ENCODE measurements around the gene C8A. TPM values are rescaled to one million over a fixed set of nuclear protein-coding genes. Genes with fewer than 3 reads are reported as not detected.
A peak's percentile ranks its signal among the peaks of the same experiment; 100 is the strongest.

Gene C8A
- not detected in 2 replicates for total RNA-seq

- DNase-seq, result no peak
Measured at GRCh38 chr1:56854521-56855099, at the start of gene C8A. TSS of gene C8A (plus strand) at chr1:56854797. CDS start at chr1:56854902, 105 bp downstream.

GRCh38 chr1:56806804-56807203 lies 47.8 kb upstream of the C8A start:
- DNase-seq, result no peak

- DNase-seq, result no peak
Measured at GRCh38 chr1:56808410-56808809, 46.2 kb upstream of the C8A start.

GRCh38 chr1:56811331-56811730 lies 43.3 kb upstream of the C8A start:
- DNase-seq, result no peak

GRCh38 chr1:56814205-56814604 lies 40.4 kb upstream of the C8A start:
- no peak for DNase-seq

- DNase-seq, result no peak
Measured at GRCh38 chr1:56816264-56816663, 38.3 kb upstream of the C8A start.

- no peak for DNase-seq
Measured at GRCh38 chr1:56816909-56817308, 37.7 kb upstream of the C8A start.

GRCh38 chr1:56817716-56818463 lies 36.7 kb upstream of the C8A start:
- DNase-seq, result no peak

GRCh38 chr1:56819387-56819899 lies 35.2 kb upstream of the C8A start, which contains the start of gene FYB2:
TSS of gene FYB2 (minus strand) at chr1:56819404. CDS start at chr1:56819290, 114 bp downstream.
- DNase-seq, result no peak

- peak; percentile 80 for DNase-seq
Measured at GRCh38 chr1:56820755-56821461, 33.7 kb upstream of the C8A start.

- peak; percentile 37 for DNase-seq
Measured at GRCh38 chr1:56821462-56821797, 33.2 kb upstream of the C8A start.

GRCh38 chr1:56824271-56824670 lies 30.3 kb upstream of the C8A start:
- DNase-seq, result no peak

- no peak for DNase-seq
Measured at GRCh38 chr1:56824938-56825337, 29.7 kb upstream of the C8A start.

GRCh38 chr1:56825436-56825835 lies 29.2 kb upstream of the C8A start:
- no peak for DNase-seq

GRCh38 chr1:56827711-56828110 lies 26.9 kb upstream of the C8A start:
- DNase-seq, result no peak

- DNase-seq, result no peak
Measured at GRCh38 chr1:56830052-56830451, 24.5 kb upstream of the C8A start.

- peak; percentile 90 for DNase-seq
Measured at GRCh38 chr1:56831871-56832693, 22.5 kb upstream of the C8A start.

GRCh38 chr1:56833088-56833487 lies 21.5 kb upstream of the C8A start:
- DNase-seq, result peak; percentile 4

- no peak for DNase-seq
Measured at GRCh38 chr1:56834137-56834900, 20.3 kb upstream of the C8A start.

- DNase-seq, result no peak
Measured at GRCh38 chr1:56835657-56836056, 18.9 kb upstream of the C8A start.

GRCh38 chr1:56836359-56836758 lies 18.2 kb upstream of the C8A start:
- DNase-seq, result no peak

Data from dermis blood vessel endothelial cell (primary cell).